Motor neuron (in vitro differentiated cells): ENCODE data around the gene SMIM10L2A. TPM values are rescaled to one million over a fixed set of nuclear protein-coding genes. Genes with fewer than 3 reads are reported as not detected.

Experiments used
- ATAC-seq, 8 experiments: fragments of 200-7000 bp; cut with Tn5 transposase; replicated peaks in 6 of 8; 2 replicates each; pipeline ENCODE4 v1.8.0; 2021; ENCODE audit warnings: mild to moderate bottlenecking in 8 of 8, moderate library complexity in 8 of 8
- H3K27ac ChIP-seq, 2 donors: fragments of 250-450 bp; sonication (Bioruptor Pico); 2 replicates each; pipeline ENCODE4 v1.9.0; 2021; ENCODE audit warnings: antibody characterized with exemption in 2 of 2, mild to moderate bottlenecking in 2 of 2, moderate library complexity in 1 of 2
- H3K4me1 ChIP-seq, 2 donors: fragments of 250-450 bp; sonication (Bioruptor Pico); replicated peaks in 1 of 2; 2 replicates each; pipeline ENCODE4 v1.6.1; 2021; ENCODE audit warnings: antibody characterized with exemption in 2 of 2, mild to moderate bottlenecking in 2 of 2, moderate library complexity in 1 of 2
- H3K4me3 ChIP-seq, 5 donors: fragments of 250-450 bp; sonication (Bioruptor Pico); 2 replicates each; pipeline ENCODE4 v1.9.0; 2021; ENCODE audit warnings: antibody characterized with exemption in 5 of 5, mild to moderate bottlenecking in 5 of 5, moderate library complexity in 4 of 5
- WGBS, 10 experiments: fragments of 450-650 bp; shearing (Covaris generic); methylation state at CpG; one replicate each; pipeline ENCODE4 v1.0.0; 2022; 5-methylcytosine and 5-hydroxymethylcytosine counted together
- in situ Hi-C, 9 experiments: fragments of 400-800 bp; cut with MboI; loops; one replicate each; pipeline ENCODE4 v1.15.0; 2021; ENCODE audit warnings: low sequenced_read_pairs in 9 of 9, low pct_unique_long_range_greater_than_20kb in 2 of 9; ENCODE audit not compliant: unreplicated experiment in 9 of 9
- total RNA-seq, 8 experiments: library from RNA; unstranded; fragments of 300-600 nt; gene quantifications; 2 replicates each; pipeline versions ENCODE4 v1.2.3 to v1.2.4, GENCODE V29; 2022

Gene SMIM10L2A
- total RNA-seq, 8 experiments from 2014 or later, result 0.10 to 17.9 (median 5.4) TPM

DNA sequence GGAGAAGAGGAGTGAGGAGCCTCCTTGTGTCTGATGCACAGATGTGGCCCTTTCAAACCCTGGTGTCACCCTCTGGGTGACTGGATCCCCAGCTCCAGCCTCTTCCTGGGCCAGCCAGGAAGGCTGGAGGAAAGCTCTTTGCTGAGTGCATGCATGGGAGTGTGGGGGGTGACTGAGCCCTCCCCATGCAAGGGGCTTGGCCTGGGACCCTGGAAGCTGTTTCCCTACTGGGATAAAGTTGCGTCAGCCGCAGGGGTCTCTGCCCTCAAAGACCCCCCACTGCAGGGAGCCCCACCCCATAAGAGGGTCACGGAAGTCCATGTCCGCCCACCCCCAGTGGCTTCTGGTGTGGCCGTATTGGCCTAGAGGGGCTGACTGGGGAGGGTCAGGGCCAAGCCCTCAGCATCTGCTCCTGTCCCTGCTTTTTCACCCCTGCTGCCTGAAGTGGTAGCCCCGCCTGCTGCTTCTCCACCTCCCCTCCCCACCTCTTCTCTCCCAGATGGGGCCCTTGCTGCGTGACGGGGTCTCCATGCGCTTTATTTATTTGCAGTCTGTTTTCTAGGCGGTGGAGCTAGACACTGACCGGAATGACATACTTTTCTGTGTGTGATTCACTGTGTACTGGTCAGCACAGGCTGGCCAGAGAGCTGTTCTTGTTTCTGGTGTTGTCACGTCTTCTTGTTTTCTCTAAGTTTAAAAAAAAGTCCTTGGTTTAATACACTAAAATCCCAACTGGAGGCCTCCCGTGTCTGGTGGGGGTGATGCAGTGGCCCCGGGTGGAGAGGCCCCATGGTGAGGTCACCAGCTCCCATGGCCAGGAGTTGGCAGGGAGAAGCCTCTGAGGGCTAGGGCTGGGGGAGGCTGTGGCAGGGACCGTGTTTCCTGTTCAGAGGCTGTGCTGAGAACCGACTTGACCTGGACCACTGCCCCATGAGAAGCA is 3.6 kb downstream of the SMIM10L2A start:
- in situ Hi-C loops, result no loop called here
- ATAC-seq, result peak in 5 of 8 experiments; percentile 42 to 55 (median 47)
- Histone ChIP-seq H3K27ac (no peak overlapping the region), H3K4me1 (peaks cover 9 to 17% of the 10 kb centered on the region in 2 donors), H3K4me3 (no peak overlapping the region)
- 34% methylated on average over 9 of the region's 16 CpGs; no CpG with 5 or more reads in 9 of the 10 experiments for WGBS, 10 experiments

DNA sequence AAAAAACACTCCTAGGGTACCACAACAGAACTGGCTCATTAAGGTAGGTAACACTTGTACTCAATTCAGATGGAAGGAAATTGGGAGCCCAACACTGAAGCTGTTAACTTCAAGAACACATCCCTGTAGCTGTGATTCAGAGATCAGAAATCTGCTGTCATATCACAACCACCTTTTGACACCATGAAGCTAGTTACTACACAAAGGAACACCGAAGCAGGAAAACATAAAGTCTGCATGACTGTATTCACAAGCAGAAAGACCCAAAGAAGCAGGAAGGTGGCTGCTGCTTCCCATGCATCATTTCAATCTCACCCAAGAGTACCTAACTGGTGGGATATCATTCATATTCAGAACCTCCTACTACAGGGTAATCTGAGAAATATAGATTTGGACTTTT is 7.7 kb downstream of the SMIM10L2A start:
- no peak overlapping the region for H3K4me3 ChIP-seq
- H3K4me1 ChIP-seq, result peaks cover 9 to 14% of the 10 kb centered on the region in 2 donors
- ATAC-seq, result no peak
- no peak overlapping the region for H3K27ac ChIP-seq
- 38% methylated on average over 1 of the region's 1 CpG; no CpG with 5 or more reads in 9 of the 10 experiments for WGBS, 10 experiments
- in situ Hi-C loops, result no loop called here

DNA sequence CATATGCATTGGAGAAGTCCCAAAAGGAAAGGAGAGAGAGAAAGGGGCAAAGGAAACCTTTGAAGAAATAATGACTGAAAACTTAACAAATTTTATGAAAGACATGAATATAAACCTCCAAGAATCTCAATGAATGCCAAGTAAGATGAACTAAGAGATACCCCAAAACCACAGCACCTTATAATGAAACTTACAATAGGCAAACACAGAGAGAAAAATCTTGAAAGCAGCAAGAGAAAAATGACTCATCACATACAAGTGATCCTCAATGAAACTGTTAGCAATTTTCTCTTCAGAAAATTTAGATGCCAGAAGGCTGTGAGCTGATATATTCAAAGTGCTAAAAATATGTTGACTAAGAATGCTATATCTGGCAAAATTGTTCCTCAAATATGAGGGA is 10.1 kb downstream of the SMIM10L2A start:
- in situ Hi-C loops, result no loop called here
- no peak for ATAC-seq
- H3K27ac ChIP-seq, result no peak overlapping the region
- H3K4me1 ChIP-seq, result no peaks in the 10 kb centered on the region
- no peak overlapping the region for H3K4me3 ChIP-seq

- Histone ChIP-seq H3K27ac (no peak overlapping the region), H3K4me3 (no peak overlapping the region), H3K4me1 (no peaks in the 10 kb centered on the region)
- WGBS, 10 experiments, result 24% methylated on average over 2 of the region's 13 CpGs; no CpG with 5 or more reads in 9 of the 10 experiments
- in situ Hi-C loops, result no loop called here
- ATAC-seq, result no peak
These were observed 10.7 kb downstream of the SMIM10L2A start for GRCh38 chrX:135432453-135432852.

GRCh38 chrX:135432881-135433521 is 11.3 kb downstream of the SMIM10L2A start:
- H3K27ac ChIP-seq, result no peak overlapping the region
- ATAC-seq, result no peak
- WGBS, 10 experiments, result 35 to 94% methylated on average over 6 to 7 of the region's 22 CpGs; no CpG with 5 or more reads in 8 of the 10 experiments
- no peaks in the 10 kb centered on the region for H3K4me1 ChIP-seq
- no peak overlapping the region for H3K4me3 ChIP-seq
- in situ Hi-C loops, result no loop called here

GRCh38 chrX:135433531-135434257 is 11.9 kb downstream of the SMIM10L2A start:
- 43% methylated on average over 7 of the region's 37 CpGs; no CpG with 5 or more reads in 9 of the 10 experiments for WGBS, 10 experiments
- Histone ChIP-seq H3K4me1 (no peaks in the 10 kb centered on the region), H3K27ac (no peak overlapping the region), H3K4me3 (no peak overlapping the region)
- no peak for ATAC-seq
- in situ Hi-C loops, result no loop called here

GRCh38 chrX:135434258-135435138 is 12.8 kb downstream of the SMIM10L2A start:
- ATAC-seq, result no peak
- Histone ChIP-seq H3K4me1 (no peaks in the 10 kb centered on the region), H3K27ac (no peak overlapping the region), H3K4me3 (no peak overlapping the region)
- WGBS, 10 experiments, result 80 to 88% (median 80%) methylated on average over 1 to 17 of the region's 49 CpGs; no CpG with 5 or more reads in 7 of the 10 experiments
- in situ Hi-C loops, result no loop called here

DNA sequence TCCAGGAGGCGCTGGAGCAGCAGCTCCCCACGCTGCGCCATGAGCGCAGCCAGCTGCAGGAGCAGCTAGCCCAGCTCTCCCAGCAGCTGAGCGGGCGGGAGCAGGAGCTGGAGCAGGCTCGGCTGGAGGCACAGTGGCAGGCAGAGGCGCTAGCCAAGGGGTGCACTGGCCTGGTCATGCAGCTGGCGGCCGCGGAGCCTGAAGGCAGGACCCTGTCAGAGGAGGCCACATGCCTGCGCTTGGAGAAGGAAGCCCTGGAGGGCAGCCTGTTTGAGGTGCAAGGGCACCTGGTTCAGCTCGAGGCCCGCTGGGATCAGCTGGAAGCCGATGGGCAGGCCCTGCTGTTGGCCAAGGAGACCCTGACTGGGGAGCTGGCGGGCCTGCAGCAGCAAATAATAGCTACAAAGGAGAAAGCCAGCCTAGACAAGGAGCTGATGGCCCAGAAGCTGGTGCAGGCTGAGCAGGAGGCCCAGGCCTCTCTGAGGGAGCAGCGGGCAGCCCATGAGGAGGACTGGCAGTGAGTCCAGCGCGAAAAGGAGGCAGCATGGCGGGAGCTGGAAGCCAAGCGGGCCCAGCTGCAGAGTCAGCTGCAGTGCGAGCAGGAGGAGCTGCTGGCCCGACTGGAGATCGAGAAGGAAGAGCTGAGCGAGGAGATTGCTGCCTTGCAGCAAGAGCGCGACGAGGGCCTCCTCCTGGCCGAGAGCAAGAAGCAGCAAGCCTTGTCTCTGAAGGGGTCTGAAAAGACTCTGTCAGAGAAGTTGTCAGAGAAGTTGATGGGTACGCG is 13.6 kb downstream of the SMIM10L2A start:
- H3K4me3 ChIP-seq, result no peak overlapping the region
- no peaks in the 10 kb centered on the region for H3K4me1 ChIP-seq
- ATAC-seq, result no peak
- 37 to 93% (median 80%) methylated on average over 2 to 5 of the region's 31 CpGs; no CpG with 5 or more reads in 7 of the 10 experiments for WGBS, 10 experiments
- H3K27ac ChIP-seq, result no peak overlapping the region
- in situ Hi-C loops, result no loop called here

DNA sequence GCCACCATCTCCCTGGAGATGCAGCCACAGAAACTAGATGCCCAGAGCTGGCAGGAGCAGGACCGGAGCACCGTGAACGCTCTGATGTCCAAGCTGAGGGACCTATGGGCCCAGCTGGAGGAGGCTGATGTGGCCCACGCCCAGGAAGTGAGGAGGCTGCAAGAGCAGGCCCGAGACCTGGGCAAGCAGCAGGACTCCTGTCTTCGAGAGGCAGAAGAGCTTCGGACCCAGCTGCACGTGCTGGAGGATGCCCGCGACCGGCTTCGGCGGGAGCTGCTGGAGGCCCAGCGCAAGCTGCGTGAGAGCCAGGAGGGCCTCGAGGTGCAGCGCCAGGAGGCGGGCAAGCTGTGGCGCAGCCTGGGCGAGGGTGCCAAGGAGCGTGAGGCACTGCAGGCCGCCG is 14.2 kb downstream of the SMIM10L2A start:
- Histone ChIP-seq H3K4me1 (no peaks in the 10 kb centered on the region), H3K27ac (no peak overlapping the region), H3K4me3 (no peak overlapping the region)
- in situ Hi-C loops, result no loop called here
- ATAC-seq, result no peak
- WGBS, 10 experiments, result 81% methylated on average over 13 of the region's 23 CpGs; no CpG with 5 or more reads in 9 of the 10 experiments

GRCh38 chrX:135436456-135436855 is 14.7 kb downstream of the SMIM10L2A start:
- H3K4me1 ChIP-seq, result no peaks in the 10 kb centered on the region
- no CpG with 5 or more reads among the region's 32 CpGs for WGBS, 10 experiments
- no peak for ATAC-seq
- H3K27ac ChIP-seq, result no peak overlapping the region
- in situ Hi-C loops, result no loop called here
- H3K4me3 ChIP-seq, result no peak overlapping the region

GRCh38 chrX:135436966-135437866 is 15.5 kb downstream of the SMIM10L2A start:
- WGBS, 10 experiments, result 67 to 83% (median 71%) methylated on average over 2 to 7 of the region's 49 CpGs; no CpG with 5 or more reads in 7 of the 10 experiments
- no peak overlapping the region for H3K4me3 ChIP-seq
- in situ Hi-C loops, result no loop called here
- ATAC-seq, result no peak
- H3K27ac ChIP-seq, result no peak overlapping the region
- H3K4me1 ChIP-seq, result no peaks in the 10 kb centered on the region
